HG03097 (cell line): ENCODE data around the gene DENND10.
A peak's percentile ranks its signal among the peaks of the same experiment; 100 is the strongest.
"Not testable (repeated sequence)": the region's sequence is repeated elsewhere in the genome, so short reads cannot be mapped to it uniquely, and the experiment has no call there.

Experiments used
- ATAC-seq: cut with Tn5 transposase; IDR thresholded peaks from one replicate; pipeline ENCODE4 v1.9.1; 2021; ENCODE audit not compliant: unreplicated experiment, low FRiP score

The DENND10 gene

GRCh38 chr10:119096641-119097415, 7.1 kb upstream of the DENND10 start:
- ATAC-seq: not testable (repeated sequence)

DNA sequence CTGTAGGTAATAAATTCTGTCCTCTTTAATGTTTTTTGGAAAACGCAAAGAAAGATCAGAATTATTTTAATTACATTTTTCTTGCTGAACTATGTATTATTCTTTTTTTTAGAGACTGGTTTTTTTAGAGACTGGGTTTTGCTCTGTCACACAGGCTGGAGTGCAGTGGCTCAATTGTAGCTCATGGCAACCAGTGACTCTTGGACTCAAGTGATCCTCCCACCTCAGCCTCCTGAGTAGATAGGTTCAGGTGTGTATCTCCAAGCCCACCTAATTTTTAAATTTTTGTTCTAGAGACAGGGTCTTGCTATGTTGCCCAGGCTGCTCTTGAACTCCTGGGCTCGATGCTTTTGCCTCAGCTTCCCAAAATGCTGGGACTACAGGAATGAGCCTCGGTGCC, 5.3 kb upstream of the DENND10 start:
- ATAC-seq: no peak

DNA sequence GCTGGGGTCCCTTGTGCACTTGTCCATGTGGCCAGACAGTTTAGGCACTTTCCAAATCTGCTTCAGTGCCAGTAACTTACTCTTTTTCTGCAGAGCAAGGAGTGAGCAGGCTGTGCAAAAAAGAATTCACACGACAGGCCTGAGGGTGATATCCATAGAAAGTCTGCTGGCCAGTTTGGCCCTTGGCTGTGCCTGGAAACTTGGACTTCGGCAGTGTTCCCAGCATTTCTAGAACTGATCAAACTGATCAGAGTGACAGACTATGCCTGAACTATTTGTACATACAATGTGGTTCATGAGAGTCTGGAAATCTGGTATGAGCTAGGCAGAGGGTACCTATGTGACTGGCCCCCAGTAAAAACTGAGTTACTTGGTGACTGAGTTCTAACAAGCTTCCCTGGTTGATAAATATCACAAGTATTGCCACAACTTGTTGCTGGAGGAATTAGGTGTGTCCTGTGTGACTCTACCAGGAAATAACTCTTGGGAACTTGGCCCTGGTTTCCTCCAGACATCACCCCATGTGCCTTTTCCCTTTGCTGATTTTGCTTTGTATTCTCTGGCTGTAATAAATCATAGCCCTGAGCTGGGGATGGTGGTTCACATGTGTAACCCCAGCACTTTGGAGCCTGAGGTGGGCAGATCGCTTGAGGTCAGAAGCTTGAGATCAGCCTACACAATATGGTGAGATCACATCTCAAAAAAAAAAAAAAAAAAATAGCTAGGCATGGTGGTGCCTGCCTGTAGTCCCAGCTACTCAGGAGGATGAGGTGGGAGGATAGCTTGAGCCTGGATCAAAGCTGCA, 3.3 kb upstream of the DENND10 start:
- ATAC-seq: no peak

- no peak for ATAC-seq
Observed at GRCh38 chr10:119101366-119102098, 2.4 kb upstream of the DENND10 start.

DNA sequence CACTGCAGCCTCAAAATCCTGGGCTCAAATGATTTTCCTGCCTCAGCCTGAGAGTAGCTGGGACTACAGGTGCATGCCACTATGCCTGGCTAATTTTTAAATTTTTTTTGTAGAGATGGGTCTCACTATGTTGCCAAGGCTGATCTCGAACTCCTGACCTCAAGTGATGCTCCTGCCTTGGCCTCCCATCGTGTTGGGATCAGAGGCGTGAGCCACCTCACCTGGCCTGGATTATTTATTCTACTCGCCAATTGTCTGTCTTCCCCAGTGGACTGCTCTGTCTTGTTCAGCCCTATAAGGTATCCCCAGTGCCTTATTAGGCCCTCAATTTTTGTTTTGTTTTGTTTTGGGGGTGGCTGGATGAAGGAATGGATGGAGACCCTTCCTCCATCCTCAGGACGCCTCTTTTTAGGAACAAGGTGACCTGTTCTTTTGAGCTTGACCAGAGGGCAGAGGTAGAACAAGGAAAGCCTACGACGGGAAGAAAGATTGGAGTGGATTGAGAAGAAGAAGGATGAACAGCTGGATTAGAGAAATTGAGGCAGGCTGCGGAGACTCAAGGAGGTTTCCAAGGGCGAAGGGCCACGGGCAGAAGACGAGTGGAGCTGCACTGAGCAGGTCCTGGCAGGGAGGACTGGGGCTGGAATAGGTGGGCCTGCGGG, 541 bp upstream of the DENND10 start:
- peak; percentile 7 for ATAC-seq

- peak; percentile 26 for ATAC-seq
Observed at GRCh38 chr10:119104654-119105015, 722 bp downstream of the DENND10 start.

GRCh38 chr10:119105155-119105554, 1.2 kb downstream of the DENND10 start:
- no peak for ATAC-seq

DNA sequence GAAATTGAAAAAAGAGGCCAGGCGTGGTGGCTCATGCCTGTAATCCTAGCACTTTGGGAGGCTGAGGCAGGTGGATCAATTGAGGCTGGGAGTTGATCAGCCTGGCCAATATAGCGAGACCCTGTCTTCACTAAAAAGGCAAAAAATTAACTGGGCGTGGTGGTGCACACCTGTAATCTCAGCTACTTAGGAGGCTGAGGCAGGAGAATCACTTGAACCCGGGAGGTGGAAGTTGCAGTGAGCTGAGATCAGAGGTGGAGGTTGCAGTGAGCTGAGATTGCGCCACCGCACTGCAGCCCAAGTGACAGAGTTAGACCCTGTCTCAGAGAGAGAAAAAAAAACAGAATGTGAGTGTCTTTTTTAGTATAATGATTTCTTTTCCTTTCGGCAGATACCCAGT, 2.0 kb downstream of the DENND10 start:
- not testable (repeated sequence) for ATAC-seq

GRCh38 chr10:119107106-119107505, 3.2 kb downstream of the DENND10 start:
- ATAC-seq: not testable (repeated sequence)

DNA sequence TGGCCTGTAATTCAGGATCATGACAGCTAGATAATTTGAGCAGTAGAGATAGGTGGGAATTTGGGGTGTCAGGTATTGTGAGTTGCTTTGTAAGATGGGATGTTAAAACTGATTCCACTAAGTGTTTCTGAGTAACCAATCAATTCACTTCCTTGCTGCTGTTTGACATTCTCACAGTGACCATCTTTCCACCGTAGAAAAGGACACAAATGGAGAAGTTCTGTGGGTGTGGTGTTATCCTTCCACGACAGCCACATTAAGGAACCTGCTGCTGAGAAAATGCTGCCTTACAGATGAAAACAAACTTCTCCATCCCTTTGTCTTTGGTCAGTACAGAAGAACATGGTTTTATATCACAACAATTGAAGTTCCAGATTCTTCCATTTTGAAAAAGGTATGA, 3.9 kb downstream of the DENND10 start:
- ATAC-seq: not testable (repeated sequence)

DNA sequence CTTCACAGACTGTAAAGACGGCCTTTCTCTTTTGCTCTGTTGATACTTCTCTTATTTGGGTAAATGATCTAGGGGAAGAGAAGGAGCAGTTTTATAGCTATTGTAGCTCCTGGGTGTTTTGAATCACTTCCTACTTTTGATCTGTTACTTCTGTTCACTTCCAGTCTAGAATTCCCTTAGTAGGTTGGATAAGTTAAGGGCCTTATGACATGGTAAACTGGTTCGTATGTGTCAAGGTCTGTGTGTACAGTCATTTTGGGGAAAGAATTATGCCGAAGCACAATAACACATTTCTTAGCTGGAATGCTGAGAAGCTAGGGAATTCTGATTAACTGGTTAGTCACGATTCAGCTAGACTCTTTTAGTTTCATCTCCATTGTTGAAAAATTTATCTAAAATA, 8.1 kb downstream of the DENND10 start:
- ATAC-seq: no peak

- ATAC-seq: no peak
Observed at GRCh38 chr10:119113751-119114732, 10.1 kb downstream of the DENND10 start.

GRCh38 chr10:119115926-119116325, 12.0 kb downstream of the DENND10 start:
- no peak for ATAC-seq

DNA sequence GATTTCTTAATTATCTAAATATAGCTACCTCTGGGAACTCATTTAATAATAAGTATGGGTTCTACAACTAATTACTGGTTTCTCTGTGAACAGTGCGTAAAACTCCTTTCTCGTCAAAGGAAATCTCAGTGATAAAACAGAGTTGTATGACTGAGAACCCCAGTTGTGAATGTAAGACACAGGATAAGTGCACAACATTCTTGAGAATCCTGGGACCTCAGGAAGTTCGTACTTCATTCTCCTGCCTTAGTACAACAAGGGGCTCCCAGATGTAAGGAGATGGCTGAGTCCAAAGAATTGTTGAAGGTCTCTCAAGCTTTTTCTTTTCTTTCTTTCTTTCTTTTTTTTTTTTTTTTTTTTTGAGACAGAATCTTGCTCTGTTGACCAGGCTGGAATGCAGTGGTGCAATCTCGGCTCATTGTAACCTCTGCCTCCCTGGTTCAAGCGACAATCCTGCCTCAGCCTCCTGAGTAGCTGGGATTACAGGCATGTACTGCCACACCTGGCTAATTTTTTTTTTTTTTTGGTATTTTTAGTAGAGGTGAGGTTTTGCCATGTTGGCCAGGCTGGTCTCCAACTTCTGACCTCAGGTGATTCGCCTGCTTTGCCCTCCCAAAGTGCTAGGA, 12.5 kb downstream of the DENND10 start:
- no peak for ATAC-seq

DNA sequence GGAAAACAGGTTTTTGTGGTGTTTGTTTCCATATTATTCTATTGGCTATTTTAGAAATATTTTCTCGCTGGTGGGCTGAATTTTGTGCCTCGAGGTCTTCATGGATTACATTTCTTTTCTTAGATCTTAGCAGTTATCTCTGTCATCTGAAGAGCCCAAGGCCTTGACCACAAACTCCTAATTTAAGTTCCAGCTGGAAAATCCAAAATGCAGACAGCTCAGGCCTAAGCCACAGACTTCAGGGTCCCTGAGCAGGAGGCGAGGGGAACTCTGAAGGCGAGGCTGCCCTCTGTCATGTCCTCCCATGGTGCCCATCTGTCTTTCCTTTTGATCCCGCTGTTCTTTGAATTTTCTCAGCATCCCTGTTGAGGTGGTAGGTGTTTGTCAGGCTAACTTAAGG, 14.3 kb downstream of the DENND10 start:
- ATAC-seq: no peak

GRCh38 chr10:119119400-119119799, 15.5 kb downstream of the DENND10 start:
- no peak for ATAC-seq

GRCh38 chr10:119120413-119120867, 16.5 kb downstream of the DENND10 start:
- peak; percentile 77 for ATAC-seq

- no peak for ATAC-seq
Observed at GRCh38 chr10:119120875-119121274, 17.0 kb downstream of the DENND10 start.

DNA sequence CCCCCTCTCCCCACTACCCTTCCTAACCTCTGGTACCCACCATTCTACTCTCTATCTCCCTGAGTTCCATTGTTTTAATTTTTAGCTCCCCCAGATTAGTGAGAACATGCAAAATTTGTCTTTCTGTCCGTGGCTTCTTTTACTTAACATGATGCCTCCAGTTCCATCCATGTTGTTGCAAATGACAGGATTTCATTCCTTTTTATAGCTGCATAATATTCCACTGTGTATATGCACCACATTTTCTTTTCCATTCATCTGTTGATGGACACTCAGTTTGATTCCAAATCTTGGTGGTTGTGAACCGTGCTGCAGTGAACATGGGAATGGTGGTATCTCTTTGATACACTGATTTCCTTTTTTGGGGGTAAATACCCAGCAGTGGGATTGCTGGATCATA, 22.0 kb downstream of the DENND10 start:
- ATAC-seq: no peak
